Endodermal cell (in vitro differentiated cells): ENCODE data around the gene AAR2. TPM values are rescaled to one million over a fixed set of nuclear protein-coding genes. Genes with fewer than 3 reads are reported as not detected.
A peak's percentile ranks its signal among the peaks of the same experiment; 100 is the strongest.

ENCODE experiments used
- DNase-seq: peaks from one replicate; pipeline ENCODE4 v3.0.0-alpha.2; 2017
- H3K27ac ChIP-seq: 2 replicates; pipeline ENCODE4 v1.5.1; 2013; ENCODE audit warnings: mild to moderate bottlenecking, low read depth, low read length, moderate library complexity
- H3K27me3 ChIP-seq: 2 replicates; pipeline ENCODE4 v1.6.1; 2013; ENCODE audit warnings: mild to moderate bottlenecking, low read length, moderate library complexity; ENCODE audit not compliant: insufficient read depth, control insufficient read depth, poor library complexity, severe bottlenecking
- H3K36me3 ChIP-seq: 2 replicates; pipeline ENCODE4 v1.7.0; 2013; ENCODE audit warnings: mild to moderate bottlenecking, low read length, moderate library complexity; ENCODE audit not compliant: control insufficient read depth, insufficient read depth
- H3K4me1 ChIP-seq: one replicate; pipeline ENCODE4 v1.7.0; 2013; ENCODE audit warnings: low read length; ENCODE audit not compliant: control insufficient read depth, insufficient read depth
- H3K4me3 ChIP-seq: 2 replicates; pipeline ENCODE4 v1.5.1; 2013; ENCODE audit warnings: mild to moderate bottlenecking, low read length, moderate library complexity
- H3K9ac ChIP-seq: 2 replicates; pipeline ENCODE4 v1.6.1; 2013; ENCODE audit warnings: mild to moderate bottlenecking, low read length, moderate library complexity; ENCODE audit not compliant: poor library complexity, severe bottlenecking; ENCODE audit errors: extremely low read depth
- H3K9me3 ChIP-seq: 2 replicates; pipeline ENCODE4 v1.6.1; 2013; ENCODE audit warnings: mild to moderate bottlenecking, low read length, moderate library complexity; ENCODE audit not compliant: control insufficient read depth
- H3K27ac Mint-ChIP-seq: 2 replicates; pipeline ENCODE4 v1.8.0; 2020; ENCODE audit warnings: mixed read lengths
- H3K27me3 Mint-ChIP-seq: 2 replicates; pipeline ENCODE4 v1.8.0; 2021; ENCODE audit warnings: mild to moderate bottlenecking, mixed read lengths; ENCODE audit not compliant: insufficient read depth
- H3K36me3 Mint-ChIP-seq: 2 replicates; pipeline ENCODE4 v1.8.0; 2020; ENCODE audit warnings: low read depth, mixed read lengths
- H3K4me1 Mint-ChIP-seq: 2 replicates; pipeline ENCODE4 v1.8.0; 2020; ENCODE audit warnings: mixed read lengths
- H3K4me3 Mint-ChIP-seq: 2 replicates; pipeline ENCODE4 v1.8.0; 2020; ENCODE audit warnings: mild to moderate bottlenecking, moderate library complexity, mixed read lengths
- H3K9me3 Mint-ChIP-seq: 2 replicates; pipeline ENCODE4 v1.8.0; 2020; ENCODE audit warnings: mild to moderate bottlenecking, mixed read lengths
- WGBS, 2 experiments: methylation state at CpG; one replicate each; pipeline versions ENCODE4 v1.1.5 to v1.1.7; 2013; ENCODE audit warnings: missing lambda C conversion rate in 2 of 2, mixed read lengths in 1 of 2; ENCODE audit not compliant: insufficient coverage in 1 of 2, insufficient read length in 1 of 2; 5-methylcytosine and 5-hydroxymethylcytosine counted together
- total RNA-seq, 2 donors: library from RNA; stranded (reverse); fragmentation: NEBNext Ultra II Directional in 1 of 2; extraction: Animal tissue kit (Norgen Biotek cat#: 25700) in 1 of 2; gene quantifications; 2 replicates in 1 of 2; 3 replicates in 1 of 2; pipeline ENCODE4 v1.2.1, GENCODE V29; 2021
- TF ChIP-seq, protein P1 (sequence below): fragments of 200-600 bp; sonication (generic); conservative IDR thresholded peaks from 2 replicates; pipeline ENCODE4 v1.5.0; 2021; ENCODE audit warnings: antibody characterized with exemption, mild to moderate bottlenecking

Gene AAR2
- total RNA-seq, 2 donors from 2014 or later: 23.5 to 24.3 TPM

DNA sequence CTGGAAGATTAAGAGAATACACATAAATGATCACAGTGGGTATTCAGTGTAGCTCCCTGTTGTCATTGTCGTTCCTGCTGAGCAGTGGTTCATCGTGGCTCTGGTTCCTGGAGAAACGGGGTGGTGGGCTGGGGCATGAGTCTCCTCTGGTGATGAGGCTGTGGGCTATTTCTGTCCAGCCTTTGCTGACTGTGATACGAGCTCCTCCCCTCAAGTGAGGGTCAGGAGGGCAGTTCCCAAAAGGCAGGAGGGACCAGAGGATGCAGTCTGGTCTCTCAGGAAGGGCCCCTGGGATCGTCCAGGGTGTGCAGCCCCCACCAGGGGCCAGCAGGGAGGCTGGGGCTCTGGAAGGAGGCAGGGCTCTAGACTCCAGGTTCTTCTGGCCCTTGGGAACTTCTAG is 38.7 kb downstream of the AAR2 start:
- WGBS, 2 experiments: 82 to 89% methylated on average over 4 to 5 of the region's 5 CpGs
- H3K4me3 Mint-ChIP-seq: no peak overlapping the region
- no peaks in the 10 kb centered on the region for H3K4me1 ChIP-seq
- H3K36me3 ChIP-seq: no peaks in the 10 kb centered on the region
- no peak overlapping the region for H3K27ac Mint-ChIP-seq
- H3K4me1 Mint-ChIP-seq: no peaks in the 10 kb centered on the region
- H3K9ac ChIP-seq: no peak overlapping the region
- H3K36me3 Mint-ChIP-seq: no peaks in the 10 kb centered on the region
- no peak overlapping the region for H3K27ac ChIP-seq
- no peaks in the 10 kb centered on the region for H3K9me3 ChIP-seq
- no peak overlapping the region for H3K4me3 ChIP-seq
- H3K27me3 ChIP-seq: no peaks in the 10 kb centered on the region
- no peaks in the 10 kb centered on the region for H3K27me3 Mint-ChIP-seq
- TF ChIP-seq, protein P1, sequence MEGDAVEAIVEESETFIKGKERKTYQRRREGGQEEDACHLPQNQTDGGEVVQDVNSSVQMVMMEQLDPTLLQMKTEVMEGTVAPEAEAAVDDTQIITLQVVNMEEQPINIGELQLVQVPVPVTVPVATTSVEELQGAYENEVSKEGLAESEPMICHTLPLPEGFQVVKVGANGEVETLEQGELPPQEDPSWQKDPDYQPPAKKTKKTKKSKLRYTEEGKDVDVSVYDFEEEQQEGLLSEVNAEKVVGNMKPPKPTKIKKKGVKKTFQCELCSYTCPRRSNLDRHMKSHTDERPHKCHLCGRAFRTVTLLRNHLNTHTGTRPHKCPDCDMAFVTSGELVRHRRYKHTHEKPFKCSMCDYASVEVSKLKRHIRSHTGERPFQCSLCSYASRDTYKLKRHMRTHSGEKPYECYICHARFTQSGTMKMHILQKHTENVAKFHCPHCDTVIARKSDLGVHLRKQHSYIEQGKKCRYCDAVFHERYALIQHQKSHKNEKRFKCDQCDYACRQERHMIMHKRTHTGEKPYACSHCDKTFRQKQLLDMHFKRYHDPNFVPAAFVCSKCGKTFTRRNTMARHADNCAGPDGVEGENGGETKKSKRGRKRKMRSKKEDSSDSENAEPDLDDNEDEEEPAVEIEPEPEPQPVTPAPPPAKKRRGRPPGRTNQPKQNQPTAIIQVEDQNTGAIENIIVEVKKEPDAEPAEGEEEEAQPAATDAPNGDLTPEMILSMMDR: no peak
- no peaks in the 10 kb centered on the region for H3K9me3 Mint-ChIP-seq
- no peak for DNase-seq

DNA sequence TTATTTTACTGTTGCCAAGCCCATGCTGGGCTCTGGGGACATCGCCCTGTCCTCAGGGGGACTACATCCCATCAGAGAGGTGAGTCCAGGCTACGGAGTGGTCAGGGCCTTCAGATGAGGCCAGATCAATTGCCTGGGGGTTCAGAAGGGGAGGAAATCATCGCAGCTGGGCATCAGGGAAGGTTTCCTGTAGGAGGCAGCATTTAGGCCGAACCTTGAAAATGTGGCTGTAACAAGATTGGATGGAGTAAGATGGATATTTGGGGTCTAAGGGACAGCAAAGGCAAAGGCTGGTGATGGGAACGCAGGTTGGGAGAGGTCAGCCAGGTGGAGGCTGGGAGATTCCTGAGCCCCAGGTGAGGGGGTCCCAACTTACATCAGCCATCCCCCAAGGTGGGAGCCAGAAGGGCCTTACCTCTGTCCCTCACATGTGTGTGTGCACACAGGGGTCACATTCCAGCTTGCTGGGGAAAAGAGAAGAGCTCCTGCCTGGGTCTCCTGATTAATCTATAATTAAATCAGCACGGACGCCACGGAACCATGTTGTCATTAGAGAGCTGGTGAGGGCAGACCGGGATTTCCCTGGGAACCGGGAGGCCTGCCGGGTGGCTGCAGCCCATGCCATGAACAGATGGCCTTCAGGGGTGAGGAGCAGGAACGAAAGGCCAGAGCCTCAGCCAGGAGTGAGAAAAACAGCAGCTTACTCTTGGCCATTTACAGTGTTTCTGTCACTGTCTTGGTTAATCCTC is 39.3 kb downstream of the AAR2 start:
- Mint-ChIP-seq H3K27ac (no peak overlapping the region), H3K9me3 (no peaks in the 10 kb centered on the region), H3K4me1 (no peaks in the 10 kb centered on the region), H3K4me3 (no peak overlapping the region), H3K27me3 (no peaks in the 10 kb centered on the region), H3K36me3 (no peaks in the 10 kb centered on the region)
- 92 to 97% methylated on average over 9 to 12 of the region's 12 CpGs for WGBS, 2 experiments
- Histone ChIP-seq H3K9ac (no peak overlapping the region), H3K36me3 (no peaks in the 10 kb centered on the region), H3K27me3 (no peaks in the 10 kb centered on the region), H3K27ac (no peak overlapping the region), H3K9me3 (no peaks in the 10 kb centered on the region), H3K4me3 (no peak overlapping the region), H3K4me1 (no peaks in the 10 kb centered on the region)
- DNase-seq: no peak
- TF ChIP-seq, protein P1: peak; percentile 23

DNA sequence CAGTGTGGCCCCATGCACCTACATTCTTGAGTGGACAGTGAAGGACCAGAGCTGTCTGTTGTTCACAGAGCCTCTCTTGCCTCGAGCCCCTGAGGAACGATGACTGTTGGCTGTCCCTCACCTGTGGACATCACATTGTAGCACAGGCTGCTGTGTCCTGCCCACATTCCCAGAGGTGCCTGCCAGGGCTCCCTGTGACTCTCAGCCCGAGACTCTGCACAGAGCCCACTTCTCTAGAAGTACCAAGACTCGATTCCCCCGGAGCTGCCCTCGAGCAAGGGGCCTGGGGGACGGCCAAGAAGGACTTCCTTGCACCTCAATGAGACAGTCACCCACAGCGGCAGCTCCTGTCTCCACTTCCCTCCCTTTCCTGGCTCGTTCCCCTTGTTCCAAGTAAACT is 41.3 kb downstream of the AAR2 start:
- no peaks in the 10 kb centered on the region for H3K4me1 Mint-ChIP-seq
- DNase-seq: no peak
- no peaks in the 10 kb centered on the region for H3K27me3 Mint-ChIP-seq
- no peaks in the 10 kb centered on the region for H3K9me3 ChIP-seq
- no peaks in the 10 kb centered on the region for H3K4me1 ChIP-seq
- H3K27ac ChIP-seq: no peak overlapping the region
- 82 to 83% methylated on average over 2 to 9 of the region's 9 CpGs for WGBS, 2 experiments
- no peaks in the 10 kb centered on the region for H3K9me3 Mint-ChIP-seq
- no peaks in the 10 kb centered on the region for H3K27me3 ChIP-seq
- H3K9ac ChIP-seq: no peak overlapping the region
- TF ChIP-seq, protein P1: no peak
- no peak overlapping the region for H3K4me3 ChIP-seq
- H3K4me3 Mint-ChIP-seq: no peak overlapping the region
- no peaks in the 10 kb centered on the region for H3K36me3 ChIP-seq
- no peak overlapping the region for H3K27ac Mint-ChIP-seq
- H3K36me3 Mint-ChIP-seq: no peaks in the 10 kb centered on the region
